ENCODE measurements around the gene GALNT4. TPM values are rescaled to one million over a fixed set of nuclear protein-coding genes. Genes with fewer than 3 reads are reported as not detected.

The GALNT4 gene
- total and polyA plus RNA-seq, 4 donors: 3.0 to 16.0 (median 7.0) TPM

GRCh38 chr12:89481213-89481914 lies 43.2 kb downstream of the GALNT4 start:
- Histone ChIP-seq H3K27ac (ENCODE audit: low read depth in 1 of 2, low read length in 1 of 2) (no peak overlapping the region), H3K9me3 (ENCODE audit: control insufficient read depth in 4 of 4, insufficient read depth in 3 of 4, low read length in 3 of 4) (no peaks in the 10 kb centered on the region), H3K9ac (ENCODE audit: insufficient read depth in 1 of 2, low read length in 2 of 2) (no peak overlapping the region), H3K27me3 (ENCODE audit: control insufficient read depth in 3 of 3, insufficient read depth in 3 of 3, low read length in 2 of 3) (no peaks in the 10 kb centered on the region), H3K4me1 (ENCODE audit: control insufficient read depth in 5 of 5, insufficient read depth in 5 of 5, low read length in 5 of 5) (peaks cover 0 to 12% (median 2%) of the 10 kb centered on the region in 5 donors), H3K36me3 (ENCODE audit: control insufficient read depth in 4 of 4, insufficient read depth in 4 of 4, low read length in 4 of 4) (peaks cover 0 to 2% (median 0%) of the 10 kb centered on the region in 4 donors), H3K4me3 (no peak overlapping the region)
- no peak for TF ChIP-seq CTCF (IDR thresholded peaks at IDR 0.05; ENCODE audit: control extremely low read depth, extremely low read depth)
- WGBS, 2 donors: 72 to 76% methylated on average over 2 of the region's 2 CpGs
- peak in 2 of 3 donors; percentile 64 to 73 for DNase-seq
- ATAC-seq (ENCODE audit: insufficient read depth, low FRiP score): no peak

GRCh38 chr12:89479982-89480381 lies 44.6 kb downstream of the GALNT4 start:
- no peak for TF ChIP-seq CTCF (IDR thresholded peaks at IDR 0.05; ENCODE audit: control extremely low read depth, extremely low read depth)
- no peak for ATAC-seq (ENCODE audit: insufficient read depth, low FRiP score)
- H3K27ac ChIP-seq (ENCODE audit: low read depth in 1 of 2, low read length in 1 of 2): no peak overlapping the region

GRCh38 chr12:89477633-89478279 lies 46.8 kb downstream of the GALNT4 start:
- no peaks in the 10 kb centered on the region for H3K27me3 ChIP-seq (ENCODE audit: control insufficient read depth in 3 of 3, insufficient read depth in 3 of 3, low read length in 2 of 3)
- no peak overlapping the region for H3K27ac ChIP-seq (ENCODE audit: low read depth in 1 of 2, low read length in 1 of 2)
- no peaks in the 10 kb centered on the region for H3K36me3 ChIP-seq (ENCODE audit: control insufficient read depth in 4 of 4, insufficient read depth in 4 of 4, low read length in 4 of 4)
- no peak for TF ChIP-seq CTCF (IDR thresholded peaks at IDR 0.05; ENCODE audit: control extremely low read depth, extremely low read depth)
- no peaks in the 10 kb centered on the region for H3K9me3 ChIP-seq (ENCODE audit: control insufficient read depth in 4 of 4, insufficient read depth in 3 of 4, low read length in 3 of 4)
- H3K9ac ChIP-seq (ENCODE audit: insufficient read depth in 1 of 2, low read length in 2 of 2): no peak overlapping the region
- ATAC-seq (ENCODE audit: insufficient read depth, low FRiP score): no peak
- no peak overlapping the region for H3K4me3 ChIP-seq
- WGBS, 2 donors: 92 to 93% methylated on average over 8 of the region's 8 CpGs
- DNase-seq: no peak
- peaks cover 0 to 13% (median 0%) of the 10 kb centered on the region in 5 donors for H3K4me1 ChIP-seq (ENCODE audit: control insufficient read depth in 5 of 5, insufficient read depth in 5 of 5, low read length in 5 of 5)

More at GRCh38 chr12:89479982-89480381, 44.6 kb downstream of the GALNT4 start:
- H3K36me3 ChIP-seq (ENCODE audit: control insufficient read depth in 4 of 4, insufficient read depth in 4 of 4, low read length in 4 of 4): peaks cover 0 to 2% (median 0%) of the 10 kb centered on the region in 4 donors
- no peaks in the 10 kb centered on the region for H3K9me3 ChIP-seq (ENCODE audit: control insufficient read depth in 4 of 4, insufficient read depth in 3 of 4, low read length in 3 of 4)
- no peak for DNase-seq
- H3K4me1 ChIP-seq (ENCODE audit: control insufficient read depth in 5 of 5, insufficient read depth in 5 of 5, low read length in 5 of 5): peaks cover 0 to 12% (median 2%) of the 10 kb centered on the region in 5 donors
- H3K9ac ChIP-seq (ENCODE audit: insufficient read depth in 1 of 2, low read length in 2 of 2): no peak overlapping the region
- H3K27me3 ChIP-seq (ENCODE audit: control insufficient read depth in 3 of 3, insufficient read depth in 3 of 3, low read length in 2 of 3): no peaks in the 10 kb centered on the region
- H3K4me3 ChIP-seq: no peak overlapping the region
- WGBS, 2 donors: 86 to 93% methylated on average over 3 of the region's 3 CpGs

Data from lung (tissue), 12 donors.